Left cardiac atrium (tissue), 4 donors: ENCODE data around the gene THBD. TPM values are rescaled to one million over a fixed set of nuclear protein-coding genes. Genes with fewer than 3 reads are reported as not detected.
"Not testable (repeated sequence)": the region's sequence is repeated elsewhere in the genome, so short reads cannot be mapped to it uniquely, and the experiment has no call there.

Source experiments
- ATAC-seq, 2 donors: fragments of 200-7000 bp; cut with Tn5 transposase; one replicate each; pipeline ENCODE4 v1.9.1; 2020; ENCODE audit warnings: mild to moderate bottlenecking in 2 of 2, moderate library complexity in 2 of 2
- DNase-seq: peaks from one replicate; pipeline ENCODE4 v3.0.0-alpha.2; 2020
- intact Hi-C, 2 donors: fragments of 100-400 bp; cut with DNase I; formaldehyde crosslinking; loops; one replicate each; pipeline versions ENCODE4 v1.14.1 to v1.15.1; 2022 to 2023
- total RNA-seq, 2 donors: library from RNA; stranded (reverse); fragmentation: NEBNext Ultra II Directional; extraction: Animal tissue kit (Norgen Biotek cat#: 25700); gene quantifications; one replicate each; pipeline ENCODE4 v1.2.1, GENCODE V29; 2021
- donor health status: DM: no; HTN: yes; CAD: no.
- donor health status: DM: no; HTN: yes; CAD: no; lungs with severe emphysema.
- donor health status: DM: yes; HTN: yes; CAD: no.
- donor health status: Dilated cardiomyopathy.

THBD gene
- total RNA-seq, 2 donors from 2014 or later = 20.6 to 50.5 TPM

GRCh38 chr20:23047001-23047737, 2.3 kb downstream of the THBD start:
- intact Hi-C loops = loop anchor here in 1 of 2 donors (10.0 kb wide), 2 partner anchors 182 to 352 kb away; no protein-coding TSS in a partner anchor
- no peak for DNase-seq
- ATAC-seq = no peak

- ATAC-seq = no peak
- DNase-seq = no peak
- intact Hi-C loops = loop anchor here in 1 of 2 donors (10.0 kb wide), 2 partner anchors 182 to 352 kb away; no protein-coding TSS in a partner anchor
Measured at GRCh38 chr20:23046431-23046830, 3.0 kb downstream of the THBD start.

- intact Hi-C loops = loop anchor here in 1 of 2 donors (10.0 kb wide), 2 partner anchors 179 to 349 kb away; no protein-coding TSS in a partner anchor
- DNase-seq (no peak), ATAC-seq (no peak)
Measured at GRCh38 chr20:23043376-23043775, 6.1 kb downstream of the THBD start.

- ATAC-seq (no peak), DNase-seq (no peak)
- intact Hi-C loops = loop anchor here in 1 of 2 donors (10.0 kb wide), 2 partner anchors 177 to 347 kb away; no protein-coding TSS in a partner anchor
Measured at GRCh38 chr20:23042270-23042669, 7.2 kb downstream of the THBD start.

GRCh38 chr20:23039885-23040508, 9.5 kb downstream of the THBD start:
- DNase-seq = no peak
- intact Hi-C loops = loop anchor here in 1 of 2 donors (10.0 kb wide), 2 partner anchors 175 to 345 kb away; no protein-coding TSS in a partner anchor
- no peak for ATAC-seq

- intact Hi-C loops = no loop called here
Measured at GRCh38 chr20:23039136-23039875, 10.2 kb downstream of the THBD start.

GRCh38 chr20:23037017-23037481, 12.4 kb downstream of the THBD start:
- DNase-seq (no peak), ATAC-seq (no peak)
- intact Hi-C loops = no loop called here

More at GRCh38 chr20:23039136-23039875, 10.2 kb downstream of the THBD start:
- ATAC-seq = no peak
- no peak for DNase-seq

GRCh38 chr20:23036371-23036770, 13.1 kb downstream of the THBD start:
- DNase-seq = no peak
- intact Hi-C loops = no loop called here

GRCh38 chr20:23035731-23036130, 13.7 kb downstream of the THBD start:
- intact Hi-C loops = no loop called here
- DNase-seq (no peak), ATAC-seq (no peak)

More at GRCh38 chr20:23036371-23036770, 13.1 kb downstream of the THBD start:
- ATAC-seq = no peak

- DNase-seq (no peak), ATAC-seq (peak; percentile 53 to 56)
- intact Hi-C loops = no loop called here
Measured at GRCh38 chr20:23034721-23035671, 14.5 kb downstream of the THBD start, which contains the start of gene SSTR4. Gene SSTR4, plus strand, starts transcription at chr20:23035312. Its CDS starts 172 bp downstream, at chr20:23035484.

- intact Hi-C loops = no loop called here
- DNase-seq (no peak), ATAC-seq (no peak)
Measured at GRCh38 chr20:23033918-23034317, 15.6 kb downstream of the THBD start.

- ATAC-seq = no peak
- DNase-seq = no peak
- intact Hi-C loops = no loop called here
Measured at GRCh38 chr20:23032750-23033078, 16.8 kb downstream of the THBD start.

- DNase-seq (no peak), ATAC-seq (peak; percentile 54 to 78)
- intact Hi-C loops = no loop called here
Measured at GRCh38 chr20:23032056-23032749, 17.3 kb downstream of the THBD start.

- intact Hi-C loops = no loop called here
- ATAC-seq (no peak), DNase-seq (no peak)
Measured at GRCh38 chr20:23031346-23031745, 18.1 kb downstream of the THBD start.

GRCh38 chr20:23029324-23029723, 20.1 kb downstream of the THBD start:
- ATAC-seq (no peak), DNase-seq (no peak)
- intact Hi-C loops = no loop called here

GRCh38 chr20:23028392-23028791, 21.1 kb downstream of the THBD start:
- DNase-seq = no peak
- intact Hi-C loops = no loop called here
- ATAC-seq = no peak

- DNase-seq = no peak
Measured at GRCh38 chr20:23027721-23028120, 21.8 kb downstream of the THBD start.

GRCh38 chr20:23025503-23025902, 24.0 kb downstream of the THBD start:
- DNase-seq = peak; percentile 44
- ATAC-seq, intact Hi-C loops: not testable (repeated sequence)

More at GRCh38 chr20:23027721-23028120, 21.8 kb downstream of the THBD start:
- ATAC-seq = no peak
- intact Hi-C loops = no loop called here
